ENCODE results near the gene ALK. TPM values are rescaled to one million over a fixed set of nuclear protein-coding genes. Genes with fewer than 3 reads are reported as not detected.

ALK gene
- total RNA-seq, 1 donor from 2014 or later, result under 0.01 TPM

DNA sequence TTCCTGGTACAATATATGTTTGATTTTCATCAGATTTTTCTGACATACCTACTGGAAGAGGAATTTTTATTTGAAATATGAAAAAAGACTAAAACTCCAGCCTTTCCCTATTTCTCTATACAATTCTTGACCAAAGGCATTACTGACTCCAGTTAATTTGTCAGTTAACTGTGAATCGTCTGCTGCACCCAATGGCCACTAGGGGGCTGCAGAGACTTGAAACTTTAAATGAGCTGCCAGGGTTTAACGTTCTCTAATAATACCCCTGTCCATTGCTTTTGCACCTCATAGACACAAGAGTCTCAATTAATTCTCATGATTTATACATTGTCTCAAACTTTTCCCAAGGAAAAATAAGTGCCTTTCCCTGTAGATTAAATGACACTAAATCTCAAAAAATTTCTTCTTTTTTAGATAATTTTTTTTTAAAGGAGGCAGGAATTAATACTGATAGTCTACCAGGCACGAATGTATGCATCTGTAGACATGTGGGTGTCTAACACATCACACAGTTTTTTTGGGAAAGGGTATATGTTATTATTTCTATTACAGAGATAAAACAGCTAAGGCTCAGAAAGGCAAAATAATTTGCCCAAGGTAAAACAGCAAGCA is 1.8 kb upstream of the ALK start:
- no peak overlapping the region for H3K4me3 ChIP-seq (ENCODE audit: low read depth, low read length)
- no peak for DNase-seq (ENCODE audit: low read depth)
- TF ChIP-seq, protein P1, sequence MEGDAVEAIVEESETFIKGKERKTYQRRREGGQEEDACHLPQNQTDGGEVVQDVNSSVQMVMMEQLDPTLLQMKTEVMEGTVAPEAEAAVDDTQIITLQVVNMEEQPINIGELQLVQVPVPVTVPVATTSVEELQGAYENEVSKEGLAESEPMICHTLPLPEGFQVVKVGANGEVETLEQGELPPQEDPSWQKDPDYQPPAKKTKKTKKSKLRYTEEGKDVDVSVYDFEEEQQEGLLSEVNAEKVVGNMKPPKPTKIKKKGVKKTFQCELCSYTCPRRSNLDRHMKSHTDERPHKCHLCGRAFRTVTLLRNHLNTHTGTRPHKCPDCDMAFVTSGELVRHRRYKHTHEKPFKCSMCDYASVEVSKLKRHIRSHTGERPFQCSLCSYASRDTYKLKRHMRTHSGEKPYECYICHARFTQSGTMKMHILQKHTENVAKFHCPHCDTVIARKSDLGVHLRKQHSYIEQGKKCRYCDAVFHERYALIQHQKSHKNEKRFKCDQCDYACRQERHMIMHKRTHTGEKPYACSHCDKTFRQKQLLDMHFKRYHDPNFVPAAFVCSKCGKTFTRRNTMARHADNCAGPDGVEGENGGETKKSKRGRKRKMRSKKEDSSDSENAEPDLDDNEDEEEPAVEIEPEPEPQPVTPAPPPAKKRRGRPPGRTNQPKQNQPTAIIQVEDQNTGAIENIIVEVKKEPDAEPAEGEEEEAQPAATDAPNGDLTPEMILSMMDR (conservative IDR thresholded peaks at IDR 0.05; ENCODE audit: low read depth, low read length), result peak; percentile 98

DNA sequence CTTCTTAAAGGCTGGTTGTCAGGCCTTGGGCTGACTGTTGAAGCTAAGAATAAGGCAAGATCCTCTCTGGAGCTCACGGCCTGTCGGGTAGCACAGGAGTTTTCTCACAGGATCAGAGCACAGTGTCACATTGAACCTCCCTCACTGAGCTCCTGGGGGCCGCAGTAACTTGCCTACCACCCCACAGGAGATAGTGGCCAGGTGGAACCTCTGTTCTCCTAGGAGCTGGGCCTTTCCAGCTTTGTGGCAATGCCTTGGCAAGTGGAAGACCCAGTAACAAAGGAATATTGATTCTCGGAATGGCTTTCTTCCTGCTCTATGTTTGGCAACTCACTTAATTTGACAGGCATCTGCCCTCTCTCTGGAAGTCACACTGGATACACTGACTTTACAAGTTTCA is 1.2 kb upstream of the ALK start:
- TF ChIP-seq, protein P1 (conservative IDR thresholded peaks at IDR 0.05; ENCODE audit: low read depth, low read length), result no peak
- DNase-seq (ENCODE audit: low read depth), result no peak
- no peak overlapping the region for H3K4me3 ChIP-seq (ENCODE audit: low read depth, low read length)

DNA sequence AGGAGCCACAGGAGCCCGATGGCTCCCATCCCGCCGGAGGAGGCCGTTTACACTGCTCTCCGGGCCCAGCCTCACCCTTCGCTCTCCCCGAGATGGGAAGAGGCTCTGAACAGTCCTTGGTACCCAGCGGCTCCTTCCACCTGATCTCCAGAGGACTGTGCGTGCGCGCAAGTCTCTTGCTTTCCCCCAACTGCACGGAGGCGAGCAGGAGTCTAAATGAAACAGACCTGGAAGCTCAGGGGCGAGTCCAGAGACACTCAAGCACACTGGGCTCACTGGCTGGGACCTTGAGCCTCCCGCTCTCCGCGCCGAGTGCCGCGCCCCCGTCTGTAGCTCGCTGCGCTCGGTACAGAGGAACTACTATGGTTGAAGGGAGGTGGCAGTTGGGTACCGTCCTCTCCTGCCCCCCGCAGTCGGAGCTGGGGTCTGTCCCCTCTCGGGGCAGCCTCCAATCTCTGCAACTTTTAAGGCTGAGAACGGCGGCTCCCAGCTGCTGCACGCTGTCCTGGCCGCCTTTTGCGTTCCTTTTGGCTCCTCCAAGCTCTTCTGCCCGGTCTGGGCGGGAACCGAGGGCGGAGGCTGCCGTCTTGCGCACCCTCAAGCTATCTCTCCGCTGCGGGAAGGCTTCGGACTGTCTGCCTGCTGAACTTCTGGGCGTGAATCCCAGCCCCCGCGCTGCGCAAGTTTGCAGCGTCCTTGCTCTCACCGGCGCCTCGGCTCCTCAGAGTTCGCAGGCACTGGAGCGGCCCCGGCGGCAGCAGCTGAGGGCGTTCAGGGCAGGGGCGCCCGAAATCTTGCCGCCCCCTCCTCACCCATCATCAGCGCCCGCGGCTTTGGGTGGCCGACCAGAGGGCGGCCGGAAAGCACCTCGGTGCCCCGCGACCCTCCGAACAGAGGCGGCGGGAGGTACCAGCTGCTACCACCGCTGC is 491 bp downstream of the ALK start:
- no peak for DNase-seq (ENCODE audit: low read depth)
- peak overlapping the region; percentile 37 for H3K4me3 ChIP-seq (ENCODE audit: low read depth, low read length)
- TF ChIP-seq, protein P1 (conservative IDR thresholded peaks at IDR 0.05; ENCODE audit: low read depth, low read length), result no peak

DNA sequence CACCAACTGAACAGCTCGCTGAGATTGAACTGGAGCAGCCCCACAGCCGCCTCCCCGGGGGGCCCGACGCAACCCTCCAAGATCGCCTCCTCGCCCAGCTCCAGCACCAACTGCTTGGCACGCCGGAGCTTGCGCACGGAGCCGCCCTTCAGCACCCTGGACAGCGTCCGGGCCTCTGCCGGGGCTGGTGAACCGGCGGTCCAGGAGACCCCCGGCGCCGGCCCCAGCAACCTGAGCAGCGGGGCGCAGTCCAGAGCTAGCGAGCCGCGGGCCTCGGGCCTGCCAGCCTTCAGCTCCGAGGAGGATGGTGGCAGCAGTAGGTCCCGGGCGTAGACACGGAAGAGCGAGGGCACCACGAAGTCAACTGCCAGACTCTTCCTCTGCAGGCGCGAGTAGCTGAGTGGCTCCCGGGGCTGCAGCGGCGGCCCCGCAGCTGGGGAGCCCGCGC is 1.2 kb downstream of the ALK start:
- TF ChIP-seq, protein P1 (conservative IDR thresholded peaks at IDR 0.05; ENCODE audit: low read depth, low read length), result no peak
- no peak for DNase-seq (ENCODE audit: low read depth)
- peak overlapping the region; percentile 18 for H3K4me3 ChIP-seq (ENCODE audit: low read depth, low read length)

DNA sequence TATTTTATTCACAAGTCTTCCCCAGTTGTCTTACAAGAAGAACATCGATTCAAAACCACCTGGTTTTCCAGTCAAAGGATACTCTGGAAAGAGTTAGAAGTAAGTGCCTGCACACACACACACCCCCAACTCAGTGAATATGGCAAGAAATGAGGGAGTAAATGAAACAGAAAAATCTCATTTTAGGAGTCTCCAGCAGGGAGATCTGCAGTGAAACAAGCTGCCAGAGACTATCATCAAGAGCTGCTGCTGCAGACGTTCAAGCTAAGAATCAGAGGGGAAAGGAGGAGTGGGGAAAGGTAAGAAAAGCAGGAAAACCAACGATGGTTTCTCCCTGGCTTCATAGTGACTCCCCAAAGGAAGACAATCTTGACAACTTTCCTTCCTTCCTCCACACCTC is 2.4 kb downstream of the ALK start:
- no peak overlapping the region for H3K4me3 ChIP-seq (ENCODE audit: low read depth, low read length)
- TF ChIP-seq, protein P1 (conservative IDR thresholded peaks at IDR 0.05; ENCODE audit: low read depth, low read length), result no peak
- no peak for DNase-seq (ENCODE audit: low read depth)

DNA sequence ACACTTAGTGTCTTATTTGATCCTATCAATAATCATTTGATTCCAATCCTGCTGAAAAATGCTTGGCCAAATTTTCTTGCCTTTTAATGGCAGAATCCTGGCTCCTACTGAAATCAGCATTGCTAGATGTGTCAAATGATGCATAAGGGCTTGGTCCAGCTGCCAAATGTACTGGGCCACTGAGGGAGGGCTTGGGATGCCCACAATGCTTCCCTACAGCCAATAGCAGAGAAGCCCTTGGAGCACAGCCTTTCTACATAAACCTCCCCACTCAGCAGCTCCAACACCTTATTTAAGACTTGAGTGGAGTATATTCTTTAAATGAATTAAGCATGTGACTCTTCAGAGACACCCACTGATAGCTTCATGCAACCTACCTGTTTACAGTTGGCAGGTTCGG is 3.6 kb downstream of the ALK start:
- H3K4me3 ChIP-seq (ENCODE audit: low read depth, low read length), result no peak overlapping the region
- TF ChIP-seq, protein P1 (conservative IDR thresholded peaks at IDR 0.05; ENCODE audit: low read depth, low read length), result no peak
- DNase-seq (ENCODE audit: low read depth), result no peak
